GM18873 (cell line): Measurements from ENCODE around the gene ATF7.
"Not testable (repeated sequence)": the region's sequence is repeated elsewhere in the genome, so short reads cannot be mapped to it uniquely, and the experiment has no call there.

Source experiments
- ATAC-seq: cut with Tn5 transposase; IDR thresholded peaks from one replicate; pipeline ENCODE4 v1.9.1; 2021; ENCODE audit warnings: mild to moderate bottlenecking, moderate library complexity, moderate number of reproducible peaks; ENCODE audit not compliant: unreplicated experiment, low FRiP score

The ATF7 gene

GRCh38 chr12:53572134-53572758, 53.9 kb downstream of the ATF7 start:
- ATAC-seq = no peak

GRCh38 chr12:53571295-53571694, 54.9 kb downstream of the ATF7 start:
- ATAC-seq = no peak

- no peak for ATAC-seq
These were observed 57.2 kb downstream of the ATF7 start for GRCh38 chr12:53568809-53569557.

- no peak for ATAC-seq
These were observed 58.0 kb downstream of the ATF7 start for GRCh38 chr12:53567961-53568808.

- not testable (repeated sequence) for ATAC-seq
These were observed 60.8 kb downstream of the ATF7 start for GRCh38 chr12:53565376-53565775.

GRCh38 chr12:53564941-53565340, 61.2 kb downstream of the ATF7 start:
- ATAC-seq = no peak

GRCh38 chr12:53564278-53564677, 61.9 kb downstream of the ATF7 start:
- no peak for ATAC-seq

GRCh38 chr12:53563452-53564028, 62.6 kb downstream of the ATF7 start:
- ATAC-seq = no peak

- ATAC-seq = no peak
These were observed 64.6 kb downstream of the ATF7 start for GRCh38 chr12:53561590-53561953.

- no peak for ATAC-seq
These were observed 65.1 kb downstream of the ATF7 start for GRCh38 chr12:53560912-53561589.

- ATAC-seq = no peak
These were observed 65.8 kb downstream of the ATF7 start for GRCh38 chr12:53560351-53560750.

- ATAC-seq = no peak
These were observed 67.6 kb downstream of the ATF7 start for GRCh38 chr12:53558631-53559030.

GRCh38 chr12:53552361-53553327, 73.5 kb downstream of the ATF7 start:
- no peak for ATAC-seq

GRCh38 chr12:53551889-53552291, 74.3 kb downstream of the ATF7 start:
- no peak for ATAC-seq

GRCh38 chr12:53550595-53550994, 75.6 kb downstream of the ATF7 start:
- ATAC-seq = no peak

GRCh38 chr12:53550131-53550530, 76.1 kb downstream of the ATF7 start:
- ATAC-seq = not testable (repeated sequence)

- ATAC-seq = not testable (repeated sequence)
These were observed 77.8 kb downstream of the ATF7 start for GRCh38 chr12:53548354-53548753.

- peak; percentile 59 for ATAC-seq
These were observed 82.6 kb downstream of the ATF7 start for GRCh38 chr12:53543539-53543938.

- no peak for ATAC-seq
These were observed 86.7 kb downstream of the ATF7 start for GRCh38 chr12:53539526-53539925.
